Measurements from ENCODE around the gene TSPAN1. TPM values are rescaled to one million over a fixed set of nuclear protein-coding genes. Genes with fewer than 3 reads are reported as not detected.

Gene TSPAN1
- polyA plus RNA-seq, 3 donors: not detected

- intact Hi-C loops (cut with micrococcal nuclease): no loop called here
- no peak for DNase-seq
- H3K27me3 ChIP-seq (ENCODE audit: control insufficient read depth in 2 of 2, insufficient read depth in 2 of 2, low read length in 2 of 2): no peaks in the 10 kb centered on the region
- no peaks in the 10 kb centered on the region for H3K4me1 ChIP-seq (ENCODE audit: control insufficient read depth in 1 of 2, insufficient read depth in 2 of 2, low read length in 2 of 2)
- H3K4me3 ChIP-seq (replicated peaks in 1 of 3; ENCODE audit: low read depth in 2 of 3, low read length in 3 of 3): no peak overlapping the region
- H4K20me1 ChIP-seq (ENCODE audit: insufficient read depth, low read length): no peaks in the 10 kb centered on the region
- no peaks in the 10 kb centered on the region for H3K36me3 Mint-ChIP-seq
- H3K4me2 ChIP-seq (replicated peaks; ENCODE audit: extremely low read depth, low read length, poor library complexity, severe bottlenecking): no peak overlapping the region
- TF ChIP-seq CTCF (IDR thresholded peaks at IDR 0.05): no peak
- H3K27me3 Mint-ChIP-seq (ENCODE audit: low read depth in 3 of 3): peaks cover 3 to 8% (median 7%) of the 10 kb centered on the region in 3 donors
- no peak overlapping the region for H3K4me3 Mint-ChIP-seq
- H2AFZ ChIP-seq (ENCODE audit: insufficient read depth, low read depth, low read length, poor library complexity, severe bottlenecking): no peak overlapping the region
- H3K9me3 Mint-ChIP-seq: peaks cover 0 to 2% (median 0%) of the 10 kb centered on the region in 7 donors
- no peaks in the 10 kb centered on the region for H3K9me3 ChIP-seq (replicated peaks in 1 of 2; ENCODE audit: control insufficient read depth in 1 of 2, insufficient read depth in 1 of 2, low read length in 2 of 2)
- H3K36me3 ChIP-seq (replicated peaks in 1 of 2; ENCODE audit: control insufficient read depth in 1 of 2, insufficient read depth in 2 of 2, low read length in 2 of 2): no peaks in the 10 kb centered on the region
- no CpG with 5 or more reads among the region's 1 CpG for WGBS (ENCODE audit: insufficient coverage)
- H3K9ac ChIP-seq (ENCODE audit: insufficient read depth, low read length, poor library complexity, severe bottlenecking): no peak overlapping the region
- H3K27ac ChIP-seq (ENCODE audit: low read depth in 1 of 2, low read length in 2 of 2): no peak overlapping the region
- H3K79me2 ChIP-seq (ENCODE audit: insufficient read depth, low read length): no peaks in the 10 kb centered on the region
- no peak overlapping the region for H3K27ac Mint-ChIP-seq
- H3K4me1 Mint-ChIP-seq: no peaks in the 10 kb centered on the region
Measured at GRCh38 chr1:46160212-46160611, 14.7 kb upstream of the TSPAN1 start.

GRCh38 chr1:46166521-46167462 is 8.1 kb upstream of the TSPAN1 start:
- peak overlapping the region; percentile 84 for H3K4me2 ChIP-seq (replicated peaks; ENCODE audit: extremely low read depth, low read length, poor library complexity, severe bottlenecking)

More at GRCh38 chr1:46166521-46167462, 8.1 kb upstream of the TSPAN1 start:
- TF ChIP-seq CTCF (IDR thresholded peaks at IDR 0.05): no peak
- Mint-ChIP-seq H3K4me3 (peak overlapping the region; percentile 87 to 97), H3K36me3 (peaks cover 0 to 3% of the 10 kb centered on the region in 2 donors), H3K27me3 (ENCODE audit: low read depth in 3 of 3) (peaks cover 42 to 52% (median 42%) of the 10 kb centered on the region in 3 donors), H3K4me1 (peaks cover 18% of the 10 kb centered on the region), H3K9me3 (peaks cover 0 to 5% (median 1%) of the 10 kb centered on the region in 7 donors), H3K27ac (peak overlapping the region in 3 of 7 donors; percentile 32 to 69 (median 64))
- whole genome bisulfite sequencing (ENCODE audit: insufficient coverage): 2% methylated on average over 45 of the region's 47 CpGs
- Histone ChIP-seq H2AFZ (ENCODE audit: insufficient read depth, low read depth, low read length, poor library complexity, severe bottlenecking) (peak overlapping the region; percentile 91), H4K20me1 (ENCODE audit: insufficient read depth, low read length) (no peaks in the 10 kb centered on the region), H3K27me3 (ENCODE audit: control insufficient read depth in 2 of 2, insufficient read depth in 2 of 2, low read length in 2 of 2) (peaks cover 7 to 26% of the 10 kb centered on the region in 2 donors), H3K79me2 (ENCODE audit: insufficient read depth, low read length) (no peaks in the 10 kb centered on the region), H3K27ac (ENCODE audit: low read depth in 1 of 2, low read length in 2 of 2) (no peak overlapping the region), H3K4me3 (replicated peaks in 1 of 3; ENCODE audit: low read depth in 2 of 3, low read length in 3 of 3) (peak overlapping the region; percentile 15 to 79 (median 33)), H3K4me1 (ENCODE audit: control insufficient read depth in 1 of 2, insufficient read depth in 2 of 2, low read length in 2 of 2) (peaks cover 8 to 13% of the 10 kb centered on the region in 2 donors), H3K36me3 (replicated peaks in 1 of 2; ENCODE audit: control insufficient read depth in 1 of 2, insufficient read depth in 2 of 2, low read length in 2 of 2) (no peaks in the 10 kb centered on the region), H3K9ac (ENCODE audit: insufficient read depth, low read length, poor library complexity, severe bottlenecking) (peak overlapping the region; percentile 56), H3K9me3 (replicated peaks in 1 of 2; ENCODE audit: control insufficient read depth in 1 of 2, insufficient read depth in 1 of 2, low read length in 2 of 2) (no peaks in the 10 kb centered on the region)
- peak in 1 of 3 donors; percentile 9 for DNase-seq
- intact Hi-C loops (cut with micrococcal nuclease): no loop called here

Data from CD14-positive monocyte (primary cell).